H1 (cell line): Measurements from ENCODE around the gene KCNC4. TPM values are rescaled to one million over a fixed set of nuclear protein-coding genes. Genes with fewer than 3 reads are reported as not detected.

Source experiments
- USF2 ChIP-seq: IDR thresholded peaks from 2 replicates; pipeline ENCODE4 v1.6.1; 2011; ENCODE audit warnings: low read length, improper control_type of control experiment
- polyA plus RNA-seq, 7 experiments: library from polyadenylated mRNA; depleted of rRNA in 3 of 7; stranded (reverse) in 5 of 7; unstranded in 2 of 7; fragments of >200 nt in 5 of 7; fragments of 200-250 nt in 2 of 7; gene quantifications; 1 replicate in 5 of 7; 2 replicates in 1 of 7; 4 replicates in 1 of 7; pipeline versions ENCODE4 v1.2.1 to v1.2.3, GENCODE V29; 2011 to 2013; ENCODE audit warnings: missing spikeins in 2 of 7, mixed read lengths in 2 of 7
- total RNA-seq: library from RNA; stranded (reverse); fragmentation: NEBNext Ultra II Directional; extraction: Animal tissue kit (Norgen Biotek cat#: 25700); gene quantifications from 2 replicates; pipeline ENCODE4 v1.2.1, GENCODE V29; 2021

Gene KCNC4
- total and polyA plus RNA-seq, 2 of the 8 experiments (the other 6 are each of a cell fraction or from before 2014, with no cell fraction given): 8.1 to 11.2 TPM

GRCh38 chr1:110210604-110211495 is 736 bp downstream of the KCNC4 start (continued):
- no peak for TF ChIP-seq USF2
- TF ChIP-seq, all 59 proteins: peak for 8
